H1 (cell line): Measurements from ENCODE around the gene TRIM44. TPM values are rescaled to one million over a fixed set of nuclear protein-coding genes. Genes with fewer than 3 reads are reported as not detected.

Experiments used
- TAF7 ChIP-seq: optimal IDR thresholded peaks from 2 replicates; pipeline ENCODE3; 2011; ENCODE audit warnings: low read depth, mild to moderate bottlenecking, inconsistent platforms, low read length, moderate library complexity, borderline replicate concordance
- polyA plus RNA-seq, 7 experiments: library from polyadenylated mRNA; depleted of rRNA in 3 of 7; stranded (reverse) in 5 of 7; unstranded in 2 of 7; fragments of >200 nt in 5 of 7; fragments of 200-250 nt in 2 of 7; gene quantifications; 1 replicate in 5 of 7; 2 replicates in 1 of 7; 4 replicates in 1 of 7; pipeline versions ENCODE4 v1.2.1 to v1.2.3, GENCODE V29; 2011 to 2013; ENCODE audit warnings: missing spikeins in 2 of 7, mixed read lengths in 2 of 7
- total RNA-seq: library from RNA; stranded (reverse); fragmentation: NEBNext Ultra II Directional; extraction: Animal tissue kit (Norgen Biotek cat#: 25700); gene quantifications from 2 replicates; pipeline ENCODE4 v1.2.1, GENCODE V29; 2021

Gene TRIM44
- total and polyA plus RNA-seq, 2 of the 8 experiments (the other 6 are each of a cell fraction or from before 2014, with no cell fraction given) = 13.9 to 34.4 TPM

GRCh38 chr11:35721651-35722282 lies 59.2 kb downstream of the TRIM44 start (continued):
- TF ChIP-seq TAF7 = no peak
- TF ChIP-seq, all 59 proteins: peak for 0
